Liver (tissue), 9 donors: ENCODE data around the gene PITHD1. TPM values are rescaled to one million over a fixed set of nuclear protein-coding genes. Genes with fewer than 3 reads are reported as not detected.
A peak's percentile ranks its signal among the peaks of the same experiment; 100 is the strongest.

ENCODE experiments used
- DNase-seq: peaks from one replicate; pipeline ENCODE4 v3.0.0-alpha.2; 2017; ENCODE audit warnings: low spot score
- H3K27ac ChIP-seq, 2 donors: one replicate each; pipeline ENCODE4 v1.7.0; 2013; ENCODE audit warnings: inconsistent platforms in 2 of 2, low read length in 2 of 2, control low read depth in 1 of 2, low read depth in 1 of 2, mild to moderate bottlenecking in 1 of 2
- H3K27me3 ChIP-seq, 4 donors: one replicate each; pipeline versions ENCODE4 v1.6.1 to v1.7.0; 2013; ENCODE audit warnings: low read length in 3 of 4, inconsistent platforms in 1 of 4, mild to moderate bottlenecking in 1 of 4, moderate library complexity in 1 of 4; ENCODE audit not compliant: control insufficient read depth in 4 of 4, insufficient read depth in 4 of 4
- H3K36me3 ChIP-seq, 4 donors: one replicate each; pipeline versions ENCODE4 v1.6.1 to v1.7.0; 2013; ENCODE audit warnings: low read length in 3 of 4, mild to moderate bottlenecking in 3 of 4, low read depth in 1 of 4, moderate library complexity in 1 of 4; ENCODE audit not compliant: control insufficient read depth in 4 of 4, insufficient read depth in 3 of 4
- H3K4me1 ChIP-seq, 4 donors: one replicate each; pipeline versions ENCODE4 v1.6.1 to v1.7.0; 2013; ENCODE audit warnings: low read length in 3 of 4, mild to moderate bottlenecking in 3 of 4, moderate library complexity in 1 of 4; ENCODE audit not compliant: control insufficient read depth in 4 of 4, insufficient read depth in 4 of 4
- H3K4me3 ChIP-seq, 3 donors: one replicate each; pipeline versions ENCODE4 v1.6.1 to v1.7.0; 2013; ENCODE audit warnings: low read length in 3 of 3, control low read depth in 1 of 3, low read depth in 1 of 3, mild to moderate bottlenecking in 1 of 3
- H3K9ac ChIP-seq, 2 donors: one replicate each; pipeline ENCODE4 v1.7.0; 2013; ENCODE audit warnings: low read length in 2 of 2, mild to moderate bottlenecking in 2 of 2, moderate library complexity in 2 of 2, control low read depth in 1 of 2, low read depth in 1 of 2
- H3K9me3 ChIP-seq, 4 donors: one replicate each; pipeline versions ENCODE4 v1.6.1 to v1.7.0; 2013; ENCODE audit warnings: low read length in 3 of 4; ENCODE audit not compliant: control insufficient read depth in 4 of 4
- FOXA1 ChIP-seq: IDR thresholded peaks from 2 replicates; pipeline ENCODE4 v1.6.1; 2016; ENCODE audit warnings: antibody characterized with exemption
- FOXA2 ChIP-seq: IDR thresholded peaks from 2 replicates; pipeline ENCODE4 v1.6.1; 2016; ENCODE audit warnings: antibody characterized with exemption
- HNF4A ChIP-seq, 2 donors: conservative IDR thresholded peaks; 2 replicates each; pipeline ENCODE4 v1.6.1; 2016; ENCODE audit warnings: antibody characterized with exemption in 2 of 2, mild to moderate bottlenecking in 2 of 2
- HNF4G ChIP-seq: IDR thresholded peaks from 2 replicates; pipeline ENCODE4 v1.6.1; 2016; ENCODE audit warnings: antibody characterized with exemption
- JUND ChIP-seq, 2 donors: IDR thresholded peaks; 2 replicates each; pipeline ENCODE4 v1.6.1; 2016; ENCODE audit warnings: antibody characterized with exemption in 2 of 2
- RAD21 ChIP-seq, 2 donors: IDR thresholded peaks; 2 replicates each; pipeline ENCODE4 v1.6.1; 2016; ENCODE audit warnings: antibody characterized with exemption in 2 of 2, mild to moderate bottlenecking in 2 of 2
- RXRA ChIP-seq, 2 donors: IDR thresholded peaks; 2 replicates each; pipeline ENCODE4 v1.6.1; 2017 to 2018; ENCODE audit warnings: antibody characterized with exemption in 2 of 2, mild to moderate bottlenecking in 1 of 2
- SP1 ChIP-seq: IDR thresholded peaks from 2 replicates; pipeline ENCODE4 v1.6.1; 2018; ENCODE audit warnings: antibody characterized with exemption, mild to moderate bottlenecking
- TAF1 ChIP-seq: conservative IDR thresholded peaks from 2 replicates; pipeline ENCODE4 v1.6.1; 2016; ENCODE audit warnings: antibody characterized with exemption, mild to moderate bottlenecking
- WGBS: extraction: QIAGEN DNeasy Blood & Tissue Kit; methylation state at CpG from one replicate; pipeline ENCODE4 v1.1.7; 2013; 5-methylcytosine and 5-hydroxymethylcytosine counted together
- polyA plus RNA-seq, 2 donors: library from polyadenylated mRNA; stranded (reverse) in 1 of 2; unstranded in 1 of 2; fragments of 200-250 nt in 1 of 2; fragments of >200 nt in 1 of 2; fragmentation: Nextera tagmentation in 1 of 2; extraction: Ambion mirVana in 1 of 2; gene quantifications; one replicate each; pipeline versions ENCODE4 v1.2.1 to v1.2.3, GENCODE V29; 2013 to 2015
- total RNA-seq, 2 donors: library from RNA; depleted of rRNA; stranded (reverse); fragments of >200 nt; gene quantifications; one replicate each; pipeline ENCODE4 v1.2.3, GENCODE V29; 2014
- TF ChIP-seq, protein P1 (sequence below): IDR thresholded peaks from 2 replicates; pipeline ENCODE4 v1.6.1; 2016; ENCODE audit warnings: antibody characterized with exemption, mild to moderate bottlenecking
- TF ChIP-seq, protein P2 (sequence below): fragments of 150-350 bp; IDR thresholded peaks from 2 replicates; pipeline ENCODE4 v1.5.1; 2017; ENCODE audit warnings: improper control_type of control experiment, low read depth, low read length; ENCODE audit not compliant: missing input control
- donor health status: healthy.
- donor health status: healthy.
- donor health status: healthy.
- donor health status: healthy.
- donor health status: healthy.

PITHD1 gene
- total and polyA plus RNA-seq, 4 donors: 17.1 to 86.4 (median 24.8) TPM

DNA sequence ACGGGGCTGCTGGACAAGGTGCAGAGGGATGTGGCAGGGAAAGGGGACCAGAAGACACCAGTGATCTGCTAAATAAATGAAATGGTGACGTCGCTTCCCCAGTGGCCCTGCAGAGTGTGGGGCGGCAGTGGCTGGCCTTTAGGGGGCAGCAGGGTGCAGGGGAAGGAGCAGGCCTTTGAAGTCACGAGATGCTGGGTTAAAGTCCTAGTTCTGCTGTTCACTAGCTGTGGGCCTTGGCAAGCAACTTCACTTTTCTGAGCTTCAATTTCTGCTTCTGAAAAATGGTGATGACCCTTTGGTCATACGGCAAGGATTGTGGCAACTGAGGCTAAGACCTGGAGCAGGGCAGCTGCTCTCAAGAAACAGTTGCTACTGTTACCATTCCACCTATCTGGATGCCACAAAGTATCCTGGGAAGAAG, 31.5 kb downstream of the PITHD1 start (continued):
- TF ChIP-seq, protein P1, sequence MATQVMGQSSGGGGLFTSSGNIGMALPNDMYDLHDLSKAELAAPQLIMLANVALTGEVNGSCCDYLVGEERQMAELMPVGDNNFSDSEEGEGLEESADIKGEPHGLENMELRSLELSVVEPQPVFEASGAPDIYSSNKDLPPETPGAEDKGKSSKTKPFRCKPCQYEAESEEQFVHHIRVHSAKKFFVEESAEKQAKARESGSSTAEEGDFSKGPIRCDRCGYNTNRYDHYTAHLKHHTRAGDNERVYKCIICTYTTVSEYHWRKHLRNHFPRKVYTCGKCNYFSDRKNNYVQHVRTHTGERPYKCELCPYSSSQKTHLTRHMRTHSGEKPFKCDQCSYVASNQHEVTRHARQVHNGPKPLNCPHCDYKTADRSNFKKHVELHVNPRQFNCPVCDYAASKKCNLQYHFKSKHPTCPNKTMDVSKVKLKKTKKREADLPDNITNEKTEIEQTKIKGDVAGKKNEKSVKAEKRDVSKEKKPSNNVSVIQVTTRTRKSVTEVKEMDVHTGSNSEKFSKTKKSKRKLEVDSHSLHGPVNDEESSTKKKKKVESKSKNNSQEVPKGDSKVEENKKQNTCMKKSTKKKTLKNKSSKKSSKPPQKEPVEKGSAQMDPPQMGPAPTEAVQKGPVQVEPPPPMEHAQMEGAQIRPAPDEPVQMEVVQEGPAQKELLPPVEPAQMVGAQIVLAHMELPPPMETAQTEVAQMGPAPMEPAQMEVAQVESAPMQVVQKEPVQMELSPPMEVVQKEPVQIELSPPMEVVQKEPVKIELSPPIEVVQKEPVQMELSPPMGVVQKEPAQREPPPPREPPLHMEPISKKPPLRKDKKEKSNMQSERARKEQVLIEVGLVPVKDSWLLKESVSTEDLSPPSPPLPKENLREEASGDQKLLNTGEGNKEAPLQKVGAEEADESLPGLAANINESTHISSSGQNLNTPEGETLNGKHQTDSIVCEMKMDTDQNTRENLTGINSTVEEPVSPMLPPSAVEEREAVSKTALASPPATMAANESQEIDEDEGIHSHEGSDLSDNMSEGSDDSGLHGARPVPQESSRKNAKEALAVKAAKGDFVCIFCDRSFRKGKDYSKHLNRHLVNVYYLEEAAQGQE: peak; percentile 34
- TF ChIP-seq FOXA1 (no peak), HNF4A (conservative IDR thresholded peaks at IDR 0.05) (peak; percentile 93 to 96), RXRA (IDR thresholded peaks at IDR 0.05) (peak; percentile 62 to 84), HNF4G (peak; percentile 91), TAF1 (no peak)

DNA sequence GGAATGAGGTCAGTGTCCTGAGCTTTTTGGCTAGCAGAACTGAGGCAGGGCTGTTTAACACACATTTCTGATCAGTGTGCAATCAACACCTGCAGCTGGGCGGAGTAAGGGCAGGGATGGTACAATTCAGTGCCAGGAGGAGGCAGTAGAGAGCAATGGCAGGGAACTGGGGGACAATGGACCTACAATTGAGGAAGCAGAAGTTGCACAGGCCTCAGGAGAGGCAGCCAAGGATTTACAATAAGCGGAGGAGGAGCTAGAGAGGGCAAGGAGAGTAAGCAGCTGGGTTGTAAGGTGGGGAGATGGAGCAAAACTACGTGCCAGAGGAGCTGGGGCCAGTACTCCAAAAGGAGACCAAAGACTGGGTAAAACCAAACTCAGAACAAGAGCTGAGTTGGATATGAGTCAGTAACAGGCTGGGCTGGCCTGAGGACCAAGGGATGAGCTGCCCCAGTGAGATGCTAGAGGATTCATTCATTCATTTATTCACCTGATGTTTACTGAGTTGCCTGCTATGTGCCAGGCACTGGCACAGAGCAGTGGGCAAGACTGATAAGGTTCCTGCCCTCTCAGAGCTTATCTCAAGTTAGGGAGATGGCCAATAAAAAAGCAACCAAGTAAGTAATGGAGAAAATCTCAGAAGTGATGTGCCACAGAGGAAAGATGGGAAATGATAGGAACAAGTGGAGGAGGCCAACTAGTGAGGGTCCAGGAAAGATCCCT, 32.8 kb downstream of the PITHD1 start:
- H3K9me3 ChIP-seq: no peaks in the 10 kb centered on the region
- 78% methylated on average over 3 of the region's 3 CpGs for WGBS
- H3K36me3 ChIP-seq: peaks cover 4 to 41% (median 31%) of the 10 kb centered on the region in 4 donors
- no peaks in the 10 kb centered on the region for H3K27me3 ChIP-seq
- H3K4me1 ChIP-seq: peaks cover 0 to 20% (median 16%) of the 10 kb centered on the region in 4 donors
- peak; percentile 74 for DNase-seq
- H3K4me3 ChIP-seq: no peak overlapping the region
- H3K27ac ChIP-seq: no peak overlapping the region
- H3K9ac ChIP-seq: no peak overlapping the region
- TF ChIP-seq RAD21 (IDR thresholded peaks at IDR 0.05) (peak; percentile 71 to 84), SP1 (no peak)
- TF ChIP-seq, protein P2, sequence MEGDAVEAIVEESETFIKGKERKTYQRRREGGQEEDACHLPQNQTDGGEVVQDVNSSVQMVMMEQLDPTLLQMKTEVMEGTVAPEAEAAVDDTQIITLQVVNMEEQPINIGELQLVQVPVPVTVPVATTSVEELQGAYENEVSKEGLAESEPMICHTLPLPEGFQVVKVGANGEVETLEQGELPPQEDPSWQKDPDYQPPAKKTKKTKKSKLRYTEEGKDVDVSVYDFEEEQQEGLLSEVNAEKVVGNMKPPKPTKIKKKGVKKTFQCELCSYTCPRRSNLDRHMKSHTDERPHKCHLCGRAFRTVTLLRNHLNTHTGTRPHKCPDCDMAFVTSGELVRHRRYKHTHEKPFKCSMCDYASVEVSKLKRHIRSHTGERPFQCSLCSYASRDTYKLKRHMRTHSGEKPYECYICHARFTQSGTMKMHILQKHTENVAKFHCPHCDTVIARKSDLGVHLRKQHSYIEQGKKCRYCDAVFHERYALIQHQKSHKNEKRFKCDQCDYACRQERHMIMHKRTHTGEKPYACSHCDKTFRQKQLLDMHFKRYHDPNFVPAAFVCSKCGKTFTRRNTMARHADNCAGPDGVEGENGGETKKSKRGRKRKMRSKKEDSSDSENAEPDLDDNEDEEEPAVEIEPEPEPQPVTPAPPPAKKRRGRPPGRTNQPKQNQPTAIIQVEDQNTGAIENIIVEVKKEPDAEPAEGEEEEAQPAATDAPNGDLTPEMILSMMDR: peak; percentile 48

DNA sequence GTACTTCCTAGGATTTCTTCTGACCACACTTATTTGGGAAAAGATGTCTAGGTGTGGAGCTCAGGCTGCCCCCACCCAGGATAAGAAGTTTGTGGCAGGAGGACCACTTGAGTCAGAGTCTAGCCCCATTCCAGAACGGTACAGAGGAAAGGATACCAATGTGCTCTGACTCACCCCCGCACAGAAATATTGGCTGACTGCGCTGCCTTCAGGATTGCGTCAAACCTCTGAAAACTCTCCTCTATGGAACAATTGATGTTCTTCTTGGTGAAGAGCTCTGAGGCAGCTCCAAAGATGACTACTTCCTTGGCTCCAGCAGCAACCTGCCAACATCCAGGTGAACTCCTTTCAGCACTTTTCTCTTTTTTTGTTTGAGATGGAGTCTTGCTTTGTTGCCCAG, 35.8 kb downstream of the PITHD1 start:
- H3K27ac ChIP-seq: no peak overlapping the region
- peaks cover 9 to 50% (median 46%) of the 10 kb centered on the region in 4 donors for H3K36me3 ChIP-seq
- TF ChIP-seq, protein P2: no peak
- TF ChIP-seq JUND (IDR thresholded peaks at IDR 0.05) (no peak), SP1 (no peak), FOXA2 (no peak)
- H3K27me3 ChIP-seq: no peaks in the 10 kb centered on the region
- H3K9ac ChIP-seq: no peak overlapping the region
- no peak for DNase-seq
- peaks cover 0 to 20% (median 16%) of the 10 kb centered on the region in 4 donors for H3K4me1 ChIP-seq
- WGBS: 96% methylated on average over 4 of the region's 4 CpGs
- no peak overlapping the region for H3K4me3 ChIP-seq
- H3K9me3 ChIP-seq: no peaks in the 10 kb centered on the region
